Stimulated activated CD4-positive, alpha-beta T cell treated with anti-CD3 and anti-CD28 coated beads, Interleukin-15, amount 100 ng/mL, for 48 hours (primary cell): ENCODE results near the gene GPT2.

Source experiments
- DNase-seq, 2 donors: peaks; one replicate each; pipeline ENCODE4 v3.0.0-alpha.2; 2020; ENCODE audit warnings: low read depth in 2 of 2

The GPT2 gene

DNA sequence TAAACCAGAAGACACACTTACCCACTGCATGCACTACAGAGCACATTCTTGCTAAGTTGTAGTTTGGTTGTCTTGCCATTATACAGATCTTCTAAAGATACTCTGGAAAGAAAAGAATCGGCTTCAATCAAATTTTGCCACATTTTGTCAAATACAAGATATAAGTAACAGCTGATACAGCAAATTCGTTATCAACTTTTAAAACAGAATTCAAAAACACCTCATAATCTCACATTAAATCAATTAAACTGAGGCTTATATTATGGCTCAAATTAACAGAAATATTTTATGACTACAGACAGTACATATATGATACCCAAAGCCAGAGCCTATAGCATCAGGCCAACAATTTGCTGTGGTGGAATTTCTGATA is 83.9 kb downstream of the GPT2 start:
- no peak for DNase-seq

DNA sequence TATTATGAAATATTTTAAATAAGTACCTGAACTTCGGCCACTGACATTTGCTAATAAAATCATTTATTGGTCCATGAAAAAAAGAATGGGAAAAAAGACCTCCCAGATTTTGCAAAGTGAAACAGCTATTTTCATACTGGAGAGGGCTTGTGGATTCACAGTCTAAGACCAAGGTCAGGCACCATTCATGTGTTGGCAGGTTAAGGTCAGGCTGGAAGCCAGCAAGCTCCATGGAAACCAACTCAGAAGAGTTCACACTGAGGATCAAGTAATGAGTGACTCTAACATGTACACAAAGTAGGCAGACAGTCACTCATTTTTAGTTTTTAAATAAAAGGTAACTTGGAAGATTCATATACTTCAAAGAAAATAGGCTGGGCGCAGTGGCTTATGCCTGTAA is 85.9 kb downstream of the GPT2 start:
- no peak for DNase-seq

DNA sequence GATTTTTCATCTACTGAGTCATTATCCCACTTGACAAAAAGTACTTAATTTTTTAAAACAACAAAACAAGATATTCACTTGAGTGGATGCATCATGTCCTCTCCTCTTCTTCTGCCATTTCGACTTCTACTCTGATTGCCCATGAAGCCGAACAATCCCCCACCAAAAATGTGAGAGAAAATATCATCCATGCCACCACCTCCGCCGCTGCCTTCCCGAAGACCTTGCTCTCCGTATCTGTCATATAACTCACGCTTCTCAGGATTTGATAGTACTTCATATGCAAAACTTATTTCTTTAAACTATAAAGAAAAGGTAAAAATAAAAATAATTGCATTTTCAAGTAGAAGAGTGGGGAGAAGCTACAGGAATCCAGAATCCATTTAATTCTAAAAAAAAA is 87.1 kb downstream of the GPT2 start:
- DNase-seq: no peak

DNA sequence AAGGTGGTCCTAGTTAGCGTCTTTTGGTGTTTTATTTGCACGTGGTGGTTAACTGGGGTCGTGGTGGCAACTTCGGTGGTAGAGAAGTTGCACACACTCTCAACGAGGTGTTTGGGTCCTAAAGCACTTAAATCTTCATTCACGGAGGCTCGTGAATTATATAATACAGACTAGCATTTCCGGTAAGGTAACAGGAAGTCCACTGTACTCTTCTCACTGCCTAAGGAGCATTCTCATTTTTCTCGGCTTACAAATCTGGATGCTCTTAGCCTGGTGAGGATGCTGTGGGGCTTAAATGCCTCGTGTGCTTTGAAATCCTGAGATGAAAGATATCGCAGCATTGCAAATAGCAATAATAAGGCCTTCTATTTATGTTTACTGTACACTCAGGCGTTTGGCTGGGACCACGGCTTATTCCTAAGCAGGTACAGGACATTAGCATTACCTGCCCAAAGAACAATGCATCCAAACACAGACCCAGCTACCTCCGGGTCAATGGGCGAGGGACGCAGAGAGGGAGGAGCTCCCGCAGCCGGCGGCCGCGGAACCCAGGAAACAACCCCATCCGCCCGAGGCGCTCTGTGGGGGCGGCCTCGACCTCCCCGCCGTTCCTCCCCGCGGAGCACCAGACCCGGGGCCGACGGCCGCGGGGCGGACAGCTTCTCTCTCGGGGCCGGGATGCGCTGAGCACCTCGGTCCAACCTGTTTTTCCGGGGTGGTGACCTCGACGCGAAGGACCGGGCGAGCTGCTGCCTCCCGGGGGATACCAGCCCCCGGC is 88.5 kb downstream of the GPT2 start:
- DNase-seq: peak in 1 of 2 donors; percentile 24

DNA sequence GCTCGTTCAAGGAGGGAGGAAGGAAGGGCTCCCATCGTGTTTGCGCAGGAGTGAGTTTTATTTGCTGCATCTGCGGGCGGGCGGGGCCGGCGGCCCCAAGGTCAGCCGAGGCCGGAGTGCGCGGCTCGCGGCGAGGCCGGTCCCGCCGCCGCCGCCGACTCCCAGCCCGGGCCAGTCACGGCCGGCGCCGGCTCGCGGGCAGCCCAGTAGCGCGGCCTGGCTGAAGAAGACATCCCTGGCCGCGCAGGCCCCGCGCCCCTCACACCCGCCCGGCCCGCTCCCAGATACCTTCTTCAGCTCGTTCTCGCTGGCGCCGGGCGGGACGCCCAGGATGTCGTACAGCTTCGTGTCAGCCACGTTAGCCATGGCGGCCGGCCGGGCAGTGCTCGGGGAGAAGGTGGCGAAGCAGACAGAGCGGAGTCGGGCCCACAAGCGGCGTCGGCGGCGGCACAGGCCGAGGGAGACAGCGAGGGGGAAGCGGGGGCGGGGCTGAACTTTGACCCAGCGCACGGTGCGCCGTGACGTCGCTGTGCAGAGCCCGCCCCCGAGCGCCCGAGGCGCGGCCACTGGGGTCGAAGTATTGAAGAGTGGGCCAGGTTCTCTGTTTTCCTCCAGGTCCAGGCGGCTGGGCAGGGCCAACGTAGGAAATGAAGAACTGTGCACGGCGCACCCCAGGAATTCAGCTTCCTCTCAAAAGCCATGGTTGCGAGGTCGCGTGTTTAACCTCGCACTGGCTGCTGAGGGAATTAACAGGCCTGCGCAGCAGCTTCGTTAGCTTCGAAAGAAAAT is 89.2 kb downstream of the GPT2 start, which contains the start of gene DNAJA2:
DNAJA2 (minus strand) TSS at position 468 of the 789 bp plus-strand sequence; CDS start at position 366, 102 bp downstream.
- peak; percentile 87 to 92 for DNase-seq

DNA sequence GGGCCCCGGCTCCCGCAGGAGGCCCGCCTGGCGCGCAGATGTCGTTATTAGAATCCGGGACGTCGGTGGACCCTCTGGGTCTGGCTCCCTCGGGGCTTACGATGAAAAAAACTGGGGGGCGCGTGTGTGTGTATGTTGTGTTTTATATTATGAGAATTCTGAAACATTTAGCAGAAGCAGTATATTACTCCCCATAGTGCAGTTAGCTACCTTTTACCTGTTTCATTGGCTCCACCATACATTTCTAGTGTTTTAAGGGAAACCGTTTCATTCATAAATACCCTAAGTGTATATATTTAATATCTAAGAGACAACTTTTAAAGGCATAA is 89.8 kb downstream of the GPT2 start:
- DNase-seq: no peak

DNA sequence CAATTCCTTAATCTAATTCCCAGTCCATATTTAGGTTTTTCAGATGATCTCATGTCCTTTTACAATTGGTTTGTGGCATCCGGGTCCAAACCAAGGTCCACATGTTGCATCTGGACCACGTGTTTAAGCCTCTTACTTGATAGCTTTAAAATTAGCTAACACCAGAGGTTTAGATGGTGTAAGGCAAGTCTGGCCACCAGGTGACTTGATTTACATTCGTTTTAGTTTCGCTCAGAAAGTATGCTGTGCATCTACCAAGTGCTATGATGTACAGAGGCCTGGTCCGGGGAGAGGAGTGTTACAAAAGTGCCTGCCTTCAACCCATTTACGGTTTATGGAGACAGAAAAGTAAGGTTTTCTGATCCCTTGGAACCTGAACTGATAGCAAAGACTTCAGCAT is 90.2 kb downstream of the GPT2 start:
- no peak for DNase-seq

DNA sequence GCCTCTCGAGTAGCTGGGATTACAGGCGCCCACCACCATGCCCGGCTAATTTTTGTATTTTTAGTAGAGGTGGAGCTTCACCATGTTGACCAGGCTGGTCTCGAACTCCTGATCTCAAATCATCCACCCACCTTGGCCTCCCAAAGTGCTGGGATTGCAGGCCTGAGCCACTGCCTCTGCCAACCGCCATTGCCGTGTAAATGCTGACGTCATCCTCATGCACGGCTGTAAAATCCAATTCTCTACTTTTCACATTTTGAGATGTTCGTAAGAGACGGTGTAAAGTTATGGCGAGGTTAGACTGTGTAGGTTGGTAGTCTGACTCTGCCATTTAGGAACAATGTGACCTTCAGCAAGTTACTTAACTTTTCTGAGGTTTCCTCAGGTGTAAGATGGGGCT is 91.0 kb downstream of the GPT2 start:
- no peak for DNase-seq

DNA sequence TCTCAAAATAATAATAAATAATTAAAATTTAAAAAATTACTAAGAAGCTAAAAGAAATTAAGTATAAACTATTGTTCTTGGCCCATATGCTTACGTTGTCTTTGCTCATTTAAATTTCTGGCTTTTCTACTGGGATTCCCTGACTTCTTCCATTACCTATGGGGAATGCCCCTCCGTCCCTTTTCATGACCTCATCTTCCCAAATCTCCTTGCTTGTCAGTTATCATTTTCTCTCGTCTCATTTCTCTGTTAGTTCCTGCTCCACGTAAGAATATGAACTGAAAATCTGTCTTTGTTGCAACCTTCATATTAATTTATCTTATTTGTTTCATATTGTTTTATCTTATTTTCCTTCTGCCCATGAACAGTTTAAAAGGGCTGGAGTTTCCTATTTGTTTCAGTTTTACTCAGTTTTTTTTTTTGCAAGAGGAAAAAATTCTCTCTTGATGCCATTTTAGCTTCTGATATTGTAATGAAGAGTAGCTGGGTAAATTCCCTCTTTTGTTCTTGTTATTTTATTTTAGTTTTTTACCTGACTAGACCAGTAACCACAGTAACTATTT is 91.8 kb downstream of the GPT2 start:
- DNase-seq: no peak

DNA sequence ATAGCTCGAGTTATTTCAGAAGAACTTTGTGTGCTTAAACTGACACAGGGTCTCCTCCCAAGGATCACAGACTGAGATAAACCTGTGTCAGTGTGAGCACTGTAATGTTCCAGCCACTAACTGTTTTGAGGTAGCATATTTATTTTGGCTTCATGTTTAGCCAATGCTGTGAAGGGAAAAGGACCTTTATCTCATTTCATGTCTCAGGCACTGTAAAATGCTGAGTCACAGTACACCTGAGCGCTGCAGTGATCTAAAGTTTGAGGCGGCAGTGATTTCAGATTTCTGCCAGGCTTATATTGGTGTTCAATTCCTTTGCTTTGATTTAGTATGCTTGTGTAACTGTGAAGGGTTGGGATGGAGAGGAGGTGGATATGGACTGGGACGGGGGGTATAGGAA is 92.4 kb downstream of the GPT2 start:
- DNase-seq: no peak
